ENCODE results near the gene ARHGEF7. TPM values are rescaled to one million over a fixed set of nuclear protein-coding genes. Genes with fewer than 3 reads are reported as not detected.

Gene ARHGEF7
- total RNA-seq, 1 donor from 2014 or later, result 57.5 TPM

- Histone ChIP-seq H3K4me1 (peaks cover 9% of the 10 kb centered on the region), H3K4me3 (no peak overlapping the region), H3K36me3 (peaks cover 0 to 28% of the 10 kb centered on the region in 2 donors), H3K9me3 (no peaks in the 10 kb centered on the region), H3K27me3 (no peaks in the 10 kb centered on the region), H3K27ac (no peak overlapping the region)
- intact Hi-C loops (cut with DNase I), result no loop called here
- TF ChIP-seq POLR2A (IDR thresholded peaks at IDR 0.05), result no peak
- TF ChIP-seq CTCF (IDR thresholded peaks at IDR 0.05), result no peak
- TF ChIP-seq POLR2AphosphoS5 (IDR thresholded peaks at IDR 0.05; ENCODE audit: insufficient read depth in 1 of 2, low read depth in 1 of 2), result no peak
- DNase-seq (ENCODE audit: extremely low spot score in 2 of 2), result no peak
Observed at GRCh38 chr13:111265006-111265700, 150.0 kb downstream of the ARHGEF7 start.

GRCh38 chr13:111265701-111266035, 150.6 kb downstream of the ARHGEF7 start:
- H3K36me3 ChIP-seq, result peaks cover 0 to 28% of the 10 kb centered on the region in 2 donors
- peaks cover 15% of the 10 kb centered on the region for H3K4me1 ChIP-seq
- H3K27me3 ChIP-seq, result no peaks in the 10 kb centered on the region
- DNase-seq (ENCODE audit: extremely low spot score in 2 of 2), result no peak
- intact Hi-C loops (cut with DNase I), result no loop called here
- no peak overlapping the region for H3K4me3 ChIP-seq
- H3K9me3 ChIP-seq, result no peaks in the 10 kb centered on the region
- TF ChIP-seq POLR2AphosphoS5 (IDR thresholded peaks at IDR 0.05; ENCODE audit: insufficient read depth in 1 of 2, low read depth in 1 of 2) (no peak), CTCF (IDR thresholded peaks at IDR 0.05) (no peak), POLR2A (IDR thresholded peaks at IDR 0.05) (no peak)
- no peak overlapping the region for H3K27ac ChIP-seq

DNA sequence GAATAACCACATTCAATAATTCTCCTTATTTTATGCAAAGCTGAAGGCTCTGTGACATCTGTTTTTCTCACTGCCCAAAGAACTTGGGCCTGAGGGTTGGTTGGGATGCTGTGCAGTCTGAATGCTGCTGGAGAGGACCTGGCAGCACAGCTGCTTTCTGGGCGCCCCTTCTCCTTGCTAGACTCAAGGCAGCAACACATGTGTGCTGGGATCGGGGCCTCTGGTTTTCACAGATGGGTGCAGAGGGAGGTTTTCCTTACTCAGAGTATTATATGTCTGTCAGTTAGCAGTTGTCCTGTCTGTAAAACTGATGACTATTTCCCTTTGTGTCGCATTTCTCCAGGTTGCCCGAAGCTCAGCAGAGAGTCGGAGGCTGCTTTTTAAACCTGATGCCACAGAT, 152.1 kb downstream of the ARHGEF7 start:
- no peaks in the 10 kb centered on the region for H3K9me3 ChIP-seq
- intact Hi-C loops (cut with DNase I), result no loop called here
- H3K27ac ChIP-seq, result no peak overlapping the region
- peaks cover 26% of the 10 kb centered on the region for H3K4me1 ChIP-seq
- no peaks in the 10 kb centered on the region for H3K27me3 ChIP-seq
- DNase-seq (ENCODE audit: extremely low spot score in 2 of 2), result no peak
- peaks cover 0 to 28% of the 10 kb centered on the region in 2 donors for H3K36me3 ChIP-seq
- TF ChIP-seq POLR2A (IDR thresholded peaks at IDR 0.05) (no peak), POLR2AphosphoS5 (IDR thresholded peaks at IDR 0.05; ENCODE audit: insufficient read depth in 1 of 2, low read depth in 1 of 2) (no peak), CTCF (IDR thresholded peaks at IDR 0.05) (no peak)
- H3K4me3 ChIP-seq, result no peak overlapping the region

GRCh38 chr13:111267784-111268183, 152.7 kb downstream of the ARHGEF7 start:
- Histone ChIP-seq H3K9me3 (no peaks in the 10 kb centered on the region), H3K36me3 (peaks cover 0 to 28% of the 10 kb centered on the region in 2 donors), H3K27ac (no peak overlapping the region), H3K4me1 (peaks cover 29% of the 10 kb centered on the region), H3K27me3 (no peaks in the 10 kb centered on the region), H3K4me3 (no peak overlapping the region)
- intact Hi-C loops (cut with DNase I), result no loop called here
- no peak for DNase-seq (ENCODE audit: extremely low spot score in 2 of 2)
- TF ChIP-seq POLR2A (IDR thresholded peaks at IDR 0.05), result no peak
- TF ChIP-seq CTCF (IDR thresholded peaks at IDR 0.05), result no peak
- no peak for TF ChIP-seq POLR2AphosphoS5 (IDR thresholded peaks at IDR 0.05; ENCODE audit: insufficient read depth in 1 of 2, low read depth in 1 of 2)

GRCh38 chr13:111269508-111269907, 154.4 kb downstream of the ARHGEF7 start:
- H3K27me3 ChIP-seq, result no peaks in the 10 kb centered on the region
- H3K9me3 ChIP-seq, result no peaks in the 10 kb centered on the region
- TF ChIP-seq CTCF (IDR thresholded peaks at IDR 0.05) (no peak), POLR2A (IDR thresholded peaks at IDR 0.05) (no peak), POLR2AphosphoS5 (IDR thresholded peaks at IDR 0.05; ENCODE audit: insufficient read depth in 1 of 2, low read depth in 1 of 2) (no peak)
- H3K4me3 ChIP-seq, result no peak overlapping the region
- DNase-seq (ENCODE audit: extremely low spot score in 2 of 2), result no peak
- H3K36me3 ChIP-seq, result peaks cover 0 to 28% of the 10 kb centered on the region in 2 donors
- H3K27ac ChIP-seq, result no peak overlapping the region
- intact Hi-C loops (cut with DNase I), result no loop called here
- H3K4me1 ChIP-seq, result peaks cover 29% of the 10 kb centered on the region

Measured in vagina (tissue), 2 donors.